Aorta (tissue), 5 donors: ENCODE measurements around the gene MYO3B. TPM values are rescaled to one million over a fixed set of nuclear protein-coding genes. Genes with fewer than 3 reads are reported as not detected.

Experiments used
- ATAC-seq: fragments of 200-7000 bp; cut with Tn5 transposase; one replicate; pipeline ENCODE4 v1.9.1; 2022; ENCODE audit warnings: moderate library complexity; ENCODE audit not compliant: low FRiP score
- DNase-seq, 2 donors: peaks; one replicate each; pipeline ENCODE4 v3.0.0-alpha.2; 2020
- H3K27ac ChIP-seq, 2 donors: one replicate each; pipeline ENCODE4 v1.5.1; 2013; ENCODE audit warnings: low read length in 2 of 2, mild to moderate bottlenecking in 2 of 2, moderate library complexity in 2 of 2, control low read depth in 1 of 2, inconsistent platforms in 1 of 2, low read depth in 1 of 2
- H3K27me3 ChIP-seq, 2 donors: one replicate each; pipeline ENCODE4 v1.6.1; 2013; ENCODE audit warnings: control low read depth in 1 of 2, low read length in 1 of 2, mild to moderate bottlenecking in 1 of 2, moderate library complexity in 1 of 2; ENCODE audit not compliant: insufficient read depth in 2 of 2, control insufficient read depth in 1 of 2
- H3K36me3 ChIP-seq, 2 donors: one replicate each; pipeline ENCODE4 v1.6.1; 2013; ENCODE audit warnings: control low read depth in 1 of 2, low read length in 1 of 2, mild to moderate bottlenecking in 1 of 2; ENCODE audit not compliant: insufficient read depth in 2 of 2, control insufficient read depth in 1 of 2
- H3K4me1 ChIP-seq, 2 donors: one replicate each; pipeline ENCODE4 v1.6.1; 2013; ENCODE audit warnings: low read length in 2 of 2, control low read depth in 1 of 2, mild to moderate bottlenecking in 1 of 2, moderate library complexity in 1 of 2; ENCODE audit not compliant: insufficient read depth in 2 of 2, control insufficient read depth in 1 of 2
- H3K4me3 ChIP-seq, 2 donors: one replicate each; pipeline ENCODE4 v1.5.1; 2013; ENCODE audit warnings: low read length in 2 of 2, control low read depth in 1 of 2, mild to moderate bottlenecking in 1 of 2
- H3K9me3 ChIP-seq: one replicate; pipeline ENCODE4 v1.6.1; 2013; ENCODE audit warnings: mild to moderate bottlenecking, low read length; ENCODE audit not compliant: control insufficient read depth
- WGBS, 2 donors: extraction: QIAGEN DNeasy Blood & Tissue Kit; methylation state at CpG; one replicate each; pipeline ENCODE4 v1.1.7; 2013; 5-methylcytosine and 5-hydroxymethylcytosine counted together
- intact Hi-C, 2 donors: fragments of 100-400 bp; cut with DNase I; formaldehyde crosslinking; loops; one replicate each; pipeline versions ENCODE4 v1.14.2 to v1.15.0; 2022
- polyA plus RNA-seq, 2 donors: library from polyadenylated mRNA; stranded (reverse); fragments of 200-250 nt; gene quantifications; one replicate each; pipeline ENCODE4 v1.2.3, GENCODE V29; 2013
- total RNA-seq, 2 donors: library from RNA; stranded (reverse); fragmentation: NEBNext Ultra II Directional; extraction: Animal tissue kit (Norgen Biotek cat#: 25700); gene quantifications; one replicate each; pipeline ENCODE4 v1.2.1, GENCODE V29; 2021
- donor health status: healthy with polysubstance abuse.
- donor health status: Bipolar disorder and iron deficiency.
- donor health status: DM: no; HTN: no; CAD: no.
- donor health status: DM: no; HTN: no; CAD: no.
- donor health status: DM: yes; HTN: yes; CAD: no.

The MYO3B gene
- total and polyA plus RNA-seq, 4 donors = 0.05 to 0.32 TPM; not detected in 2

DNA sequence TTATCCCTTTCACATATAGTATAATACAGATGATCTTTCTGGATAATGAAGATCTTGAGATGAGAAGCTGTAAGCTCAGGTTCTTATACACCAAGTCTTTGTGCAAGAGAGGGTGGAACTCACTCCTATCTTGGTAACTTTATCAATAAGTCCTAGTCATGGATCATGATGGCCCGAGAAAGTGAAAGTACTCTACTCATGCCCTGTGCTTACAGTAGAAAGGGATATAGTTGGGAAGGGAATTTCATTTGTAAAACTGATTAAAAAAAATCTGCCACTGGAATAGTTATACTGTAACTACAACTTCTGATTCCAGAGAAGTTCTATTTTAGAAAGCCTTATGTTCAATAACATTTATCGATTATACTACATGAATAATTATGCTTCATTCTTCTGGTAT, 51.8 kb downstream of the MYO3B start:
- intact Hi-C loops = no loop called here
- Histone ChIP-seq H3K4me1 (no peaks in the 10 kb centered on the region), H3K9me3 (no peaks in the 10 kb centered on the region), H3K36me3 (no peaks in the 10 kb centered on the region), H3K4me3 (no peak overlapping the region), H3K27ac (no peak overlapping the region), H3K27me3 (no peaks in the 10 kb centered on the region)
- 85 to 93% methylated on average over 2 of the region's 2 CpGs for WGBS, 2 donors
- no peak for DNase-seq
- ATAC-seq = no peak

DNA sequence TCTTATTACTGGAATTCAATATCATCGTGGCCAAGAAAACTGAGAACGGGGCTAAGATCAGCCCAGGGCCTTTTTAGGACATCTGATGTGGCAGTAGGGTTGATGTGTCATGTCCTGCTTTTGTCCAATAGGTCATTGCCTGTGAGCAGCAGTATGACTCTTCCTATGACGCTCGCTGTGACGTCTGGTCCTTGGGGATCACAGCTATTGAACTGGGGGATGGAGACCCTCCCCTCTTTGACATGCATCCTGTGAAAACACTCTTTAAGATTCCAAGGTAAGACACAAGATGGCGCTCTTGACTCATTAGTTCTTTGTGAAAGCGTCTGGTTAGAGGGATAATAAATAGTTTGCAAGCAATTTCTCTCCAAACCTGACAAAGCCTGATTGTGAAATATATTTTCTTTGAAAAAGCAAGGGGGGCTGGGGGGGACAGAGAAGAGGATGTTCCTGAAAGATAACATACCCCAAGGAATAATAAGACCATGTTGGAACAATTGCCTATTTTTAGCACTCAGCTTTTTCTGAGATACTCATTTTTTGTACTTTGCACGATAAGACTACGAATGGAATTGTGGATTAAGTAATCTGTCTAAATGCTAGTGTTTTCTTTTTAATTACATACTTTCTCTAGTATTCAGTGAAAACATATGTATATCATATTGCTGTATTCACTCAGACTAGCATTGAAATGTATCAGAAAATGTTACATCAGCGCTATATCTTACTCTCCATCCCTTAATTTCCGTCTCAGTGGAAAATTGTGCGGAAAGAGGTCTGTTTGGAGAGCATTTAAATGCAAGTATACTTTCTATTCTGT, 58.1 kb downstream of the MYO3B start:
- DNase-seq = no peak
- Histone ChIP-seq H3K9me3 (no peaks in the 10 kb centered on the region), H3K4me1 (no peaks in the 10 kb centered on the region), H3K36me3 (no peaks in the 10 kb centered on the region), H3K27ac (no peak overlapping the region), H3K27me3 (no peaks in the 10 kb centered on the region), H3K4me3 (no peak overlapping the region)
- no peak for ATAC-seq
- intact Hi-C loops = no loop called here
- WGBS, 2 donors = 43% methylated on average over 12 of the region's 12 CpGs

DNA sequence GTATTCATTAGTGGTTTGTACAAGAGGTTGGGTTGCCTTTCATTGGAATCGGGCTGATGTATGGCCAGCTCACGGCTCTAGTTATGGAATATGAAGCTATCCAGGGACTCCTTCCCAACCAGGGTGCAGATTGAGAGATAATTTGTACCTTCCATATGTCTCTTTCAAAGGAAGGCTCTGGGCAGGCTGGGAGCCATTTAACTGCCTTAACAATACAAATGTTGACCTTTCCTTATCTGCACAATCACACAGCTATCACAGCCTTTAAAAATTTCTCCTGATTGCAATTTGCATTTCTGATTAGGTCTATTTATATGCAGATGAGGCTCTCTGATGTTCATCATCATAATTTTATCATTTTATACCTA, 58.7 kb downstream of the MYO3B start:
- Histone ChIP-seq H3K36me3 (no peaks in the 10 kb centered on the region), H3K4me1 (no peaks in the 10 kb centered on the region), H3K27ac (no peak overlapping the region), H3K9me3 (no peaks in the 10 kb centered on the region), H3K4me3 (no peak overlapping the region), H3K27me3 (no peaks in the 10 kb centered on the region)
- ATAC-seq (no peak), DNase-seq (no peak)
- intact Hi-C loops = no loop called here
- WGBS, 2 donors = 70 to 77% methylated on average over 2 of the region's 2 CpGs

- Histone ChIP-seq H3K27ac (no peak overlapping the region), H3K4me3 (no peak overlapping the region), H3K9me3 (no peaks in the 10 kb centered on the region), H3K27me3 (no peaks in the 10 kb centered on the region), H3K36me3 (no peaks in the 10 kb centered on the region), H3K4me1 (no peaks in the 10 kb centered on the region)
- 61 to 69% methylated on average over 4 of the region's 4 CpGs for WGBS, 2 donors
- intact Hi-C loops = no loop called here
- DNase-seq = no peak
- no peak for ATAC-seq
Measured at GRCh38 chr2:170237572-170238120, 59.7 kb downstream of the MYO3B start.

GRCh38 chr2:170238776-170239175, 60.8 kb downstream of the MYO3B start:
- WGBS, 2 donors = 89 to 90% methylated on average over 4 of the region's 4 CpGs
- ATAC-seq (no peak), DNase-seq (no peak)
- no peak overlapping the region for H3K27ac ChIP-seq
- no peaks in the 10 kb centered on the region for H3K9me3 ChIP-seq
- intact Hi-C loops = no loop called here
- no peak overlapping the region for H3K4me3 ChIP-seq
- H3K4me1 ChIP-seq = no peaks in the 10 kb centered on the region
- no peaks in the 10 kb centered on the region for H3K36me3 ChIP-seq
- no peaks in the 10 kb centered on the region for H3K27me3 ChIP-seq

DNA sequence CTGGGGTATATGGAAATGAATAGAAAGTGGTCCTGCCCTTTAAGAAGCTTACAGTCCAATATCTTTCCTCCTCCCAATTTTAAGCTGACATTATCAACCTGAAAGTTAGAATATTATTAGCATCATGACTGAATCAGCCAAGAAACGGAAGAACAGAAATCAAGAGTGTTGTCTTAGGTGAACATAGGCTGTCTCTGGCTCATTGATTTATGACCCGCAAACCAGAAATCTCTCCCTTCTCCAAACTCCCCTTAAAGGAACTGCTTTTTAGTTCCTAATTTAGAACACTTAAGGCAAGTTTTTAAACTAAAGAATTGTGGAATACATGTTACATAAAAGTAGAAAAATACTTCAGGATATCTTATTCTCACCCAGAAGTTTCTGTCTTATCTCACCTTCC, 62.7 kb downstream of the MYO3B start:
- Histone ChIP-seq H3K27me3 (no peaks in the 10 kb centered on the region), H3K36me3 (no peaks in the 10 kb centered on the region), H3K27ac (no peak overlapping the region), H3K4me1 (no peaks in the 10 kb centered on the region), H3K9me3 (no peaks in the 10 kb centered on the region), H3K4me3 (no peak overlapping the region)
- no peak for ATAC-seq
- no peak for DNase-seq
- intact Hi-C loops = no loop called here
- 63 to 66% methylated on average over 2 of the region's 2 CpGs for WGBS, 2 donors

- no peak for ATAC-seq
- intact Hi-C loops = no loop called here
- 58 to 77% methylated on average over 2 of the region's 2 CpGs for WGBS, 2 donors
Measured at GRCh38 chr2:170241756-170242155, 63.8 kb downstream of the MYO3B start.

DNA sequence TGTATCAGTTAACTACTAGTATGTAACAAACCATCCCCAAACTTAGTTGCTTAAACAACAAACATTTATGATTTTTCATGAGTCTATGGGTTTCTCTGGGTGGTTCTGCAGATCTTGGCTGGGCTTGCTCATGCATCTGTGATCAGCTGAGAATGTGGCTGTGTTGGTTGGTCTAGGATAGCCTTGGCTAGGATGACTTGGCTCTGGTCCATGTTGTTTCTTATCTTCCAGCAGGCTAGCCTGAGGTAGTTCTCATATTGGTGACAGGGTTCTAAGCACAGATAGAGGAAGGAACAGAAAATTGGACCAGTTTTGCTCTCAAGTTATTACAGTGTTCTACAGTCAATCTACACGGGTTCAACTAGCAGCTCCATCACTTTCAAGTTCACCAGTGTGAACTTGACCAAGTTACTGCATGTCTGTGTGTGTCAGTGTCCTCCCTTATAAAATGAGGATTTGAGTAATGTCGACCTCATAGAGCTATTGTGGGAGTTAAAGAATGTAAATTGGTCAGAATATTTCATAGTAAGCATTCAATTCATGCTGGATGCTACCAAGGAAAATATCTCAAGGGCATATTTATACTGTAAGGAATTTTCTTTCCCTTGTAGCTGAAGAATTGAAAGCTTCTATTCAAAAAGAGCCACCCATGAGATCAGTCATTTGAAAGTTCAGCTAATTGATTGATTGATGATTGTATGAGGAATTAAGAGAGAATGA, 65.3 kb downstream of the MYO3B start:
- intact Hi-C loops = no loop called here
- DNase-seq (no peak), ATAC-seq (no peak)
- Histone ChIP-seq H3K4me3 (no peak overlapping the region), H3K36me3 (no peaks in the 10 kb centered on the region), H3K27me3 (no peaks in the 10 kb centered on the region), H3K9me3 (peaks cover 2% of the 10 kb centered on the region), H3K27ac (no peak overlapping the region), H3K4me1 (no peaks in the 10 kb centered on the region)
- 72 to 81% methylated on average over 2 of the region's 2 CpGs for WGBS, 2 donors

More at GRCh38 chr2:170241756-170242155, 63.8 kb downstream of the MYO3B start:
- H3K9me3 ChIP-seq = no peaks in the 10 kb centered on the region
- H3K27ac ChIP-seq = no peak overlapping the region
- DNase-seq = no peak
- no peaks in the 10 kb centered on the region for H3K27me3 ChIP-seq
- H3K36me3 ChIP-seq = no peaks in the 10 kb centered on the region
- H3K4me3 ChIP-seq = no peak overlapping the region
- no peaks in the 10 kb centered on the region for H3K4me1 ChIP-seq

- DNase-seq (no peak), ATAC-seq (no peak)
- Histone ChIP-seq H3K9me3 (peaks cover 2% of the 10 kb centered on the region), H3K36me3 (no peaks in the 10 kb centered on the region), H3K27me3 (no peaks in the 10 kb centered on the region), H3K27ac (no peak overlapping the region), H3K4me1 (no peaks in the 10 kb centered on the region), H3K4me3 (no peak overlapping the region)
- WGBS, 2 donors = 79 to 81% methylated on average over 4 of the region's 4 CpGs
- intact Hi-C loops = no loop called here
Measured at GRCh38 chr2:170243898-170244297, 66.0 kb downstream of the MYO3B start.
